H9 (cell line): ENCODE results near the gene CUEDC1. TPM values are rescaled to one million over a fixed set of nuclear protein-coding genes. Genes with fewer than 3 reads are reported as not detected.
A peak's percentile ranks its signal among the peaks of the same experiment; 100 is the strongest.

Experiments used
- DNase-seq: peaks from one replicate; pipeline ENCODE4 v3.0.0-alpha.2; 2017
- H2AFZ ChIP-seq: one replicate; pipeline ENCODE4 v1.6.1; 2013; ENCODE audit warnings: mild to moderate bottlenecking, low read length, control low read depth, moderate library complexity
- H2AK5ac ChIP-seq: 2 replicates; pipeline ENCODE4 v1.6.1; 2013; ENCODE audit warnings: low read length, control low read depth, mixed read lengths; ENCODE audit not compliant: insufficient read length
- H2BK120ac ChIP-seq: one replicate; pipeline ENCODE4 v1.6.1; 2013; ENCODE audit warnings: low read depth, mild to moderate bottlenecking, low read length, control low read depth, inconsistent platforms; ENCODE audit not compliant: poor library complexity, severe bottlenecking
- H2BK12ac ChIP-seq: 2 replicates; pipeline ENCODE4 v1.6.1; 2013; ENCODE audit warnings: low read length, control low read depth, mixed read lengths, low read depth; ENCODE audit not compliant: insufficient read length
- H2BK15ac ChIP-seq: 2 replicates; pipeline ENCODE4 v1.6.1; 2013; ENCODE audit warnings: low read depth, low read length, control low read depth
- H2BK20ac ChIP-seq: one replicate; pipeline ENCODE4 v1.6.1; 2013; ENCODE audit warnings: low read depth, mild to moderate bottlenecking, low read length, control low read depth, inconsistent platforms; ENCODE audit not compliant: poor library complexity, severe bottlenecking
- H2BK5ac ChIP-seq: 2 replicates; pipeline ENCODE4 v1.6.1; 2013; ENCODE audit warnings: low read length, control low read depth, mixed read lengths; ENCODE audit not compliant: insufficient read length
- H3K14ac ChIP-seq: 2 replicates; pipeline ENCODE4 v1.6.1; 2013; ENCODE audit warnings: low read length, control low read depth; ENCODE audit not compliant: insufficient read depth
- H3K18ac ChIP-seq: 2 replicates; pipeline ENCODE4 v1.6.1; 2013; ENCODE audit warnings: low read depth, mild to moderate bottlenecking, mixed read lengths, low read length, control low read depth; ENCODE audit not compliant: insufficient read length
- H3K23ac ChIP-seq: 2 replicates; pipeline ENCODE4 v1.6.1; 2013; ENCODE audit warnings: low read length, control low read depth, mixed read lengths, low read depth; ENCODE audit not compliant: insufficient read length
- H3K23me2 ChIP-seq: 2 replicates; pipeline ENCODE4 v1.6.1; 2013; ENCODE audit warnings: low read depth, mild to moderate bottlenecking, mixed read lengths, low read length, control low read depth; ENCODE audit not compliant: insufficient read length, poor library complexity, severe bottlenecking
- H3K27ac ChIP-seq: 2 replicates; pipeline ENCODE4 v1.5.1; 2013; ENCODE audit warnings: low read length, control low read depth, mixed read lengths, low read depth; ENCODE audit not compliant: insufficient read length
- H3K27me3 ChIP-seq: 2 replicates; pipeline ENCODE4 v1.6.1; 2013; ENCODE audit warnings: low read length, control low read depth, inconsistent platforms; ENCODE audit not compliant: insufficient read depth
- H3K4ac ChIP-seq: 2 replicates; pipeline ENCODE4 v1.6.1; 2013; ENCODE audit warnings: low read depth, mild to moderate bottlenecking, control low read depth, inconsistent platforms, low read length, moderate library complexity
- H3K4me1 ChIP-seq: 2 replicates; pipeline ENCODE4 v1.6.1; 2013; ENCODE audit warnings: low read length, control low read depth, inconsistent platforms; ENCODE audit not compliant: insufficient read depth
- H3K4me2 ChIP-seq: 2 replicates; pipeline ENCODE4 v1.6.1; 2013; ENCODE audit warnings: low read length, control low read depth, mixed read lengths; ENCODE audit not compliant: insufficient read length, insufficient read depth
- H3K56ac ChIP-seq: 2 replicates; pipeline ENCODE4 v1.6.1; 2013; ENCODE audit warnings: low read depth, mild to moderate bottlenecking, mixed read lengths, low read length, control low read depth; ENCODE audit not compliant: insufficient read length
- H3K79me1 ChIP-seq: 2 replicates; pipeline ENCODE4 v1.6.1; 2013; ENCODE audit warnings: low read depth, mild to moderate bottlenecking, moderate library complexity, low read length, control low read depth, inconsistent platforms; ENCODE audit not compliant: insufficient read depth, poor library complexity, severe bottlenecking
- H3K79me2 ChIP-seq: 2 replicates; pipeline ENCODE4 v1.6.1; 2013; ENCODE audit warnings: low read length, control low read depth, inconsistent platforms; ENCODE audit not compliant: insufficient read depth
- H3K9ac ChIP-seq: 2 replicates; pipeline ENCODE4 v1.6.1; 2013; ENCODE audit warnings: low read length, control low read depth, mixed read lengths; ENCODE audit not compliant: insufficient read length; ENCODE audit errors: extremely low read depth
- H3K9me3 ChIP-seq: one replicate; pipeline ENCODE4 v1.6.1; 2013; ENCODE audit warnings: low read depth, low read length, inconsistent platforms; ENCODE audit not compliant: control insufficient read depth
- H3T11ph ChIP-seq: one replicate; pipeline ENCODE4 v1.6.1; 2013; ENCODE audit warnings: mild to moderate bottlenecking, low read length, control low read depth, inconsistent platforms
- H4K20me1 ChIP-seq: one replicate; pipeline ENCODE4 v1.6.1; 2013; ENCODE audit not compliant: control insufficient read depth, insufficient read length, insufficient read depth
- H4K5ac ChIP-seq: 2 replicates; pipeline ENCODE4 v1.6.1; 2013; ENCODE audit warnings: low read depth, mild to moderate bottlenecking, mixed read lengths, low read length, control low read depth; ENCODE audit not compliant: insufficient read length
- H4K8ac ChIP-seq: replicated peaks from 2 replicates; pipeline ENCODE4 v1.6.1; 2013; ENCODE audit warnings: low read length, control low read depth, mixed read lengths, low read depth; ENCODE audit not compliant: insufficient read length
- H4K91ac ChIP-seq: 2 replicates; pipeline ENCODE4 v1.6.1; 2013; ENCODE audit warnings: low read depth, mild to moderate bottlenecking, moderate library complexity, mixed read lengths, low read length, control low read depth; ENCODE audit not compliant: insufficient read length
- H3K27ac Mint-ChIP-seq, 3 experiments: 2 replicates in 2 of 3; 3 replicates in 1 of 3; pipeline ENCODE4 v1.8.0; 2020 to 2021; ENCODE audit warnings: mixed read lengths in 3 of 3, mild to moderate bottlenecking in 1 of 3, moderate library complexity in 1 of 3
- H3K27me3 Mint-ChIP-seq: 2 replicates; pipeline ENCODE4 v1.8.0; 2021; ENCODE audit warnings: low read depth, mild to moderate bottlenecking, moderate library complexity, mixed read lengths
- H3K36me3 Mint-ChIP-seq, 3 experiments: 2 replicates in 2 of 3; 3 replicates in 1 of 3; pipeline ENCODE4 v1.8.0; 2020 to 2021; ENCODE audit warnings: low read depth in 3 of 3, mixed read lengths in 3 of 3; ENCODE audit not compliant: insufficient read depth in 1 of 3
- H3K4me1 Mint-ChIP-seq, 2 experiments: 2 replicates each; pipeline ENCODE4 v1.8.0; 2020; ENCODE audit warnings: mixed read lengths in 2 of 2
- H3K4me3 Mint-ChIP-seq, 2 experiments: 2 replicates in 1 of 2; 3 replicates in 1 of 2; pipeline ENCODE4 v1.8.0; 2020 to 2021; ENCODE audit warnings: mild to moderate bottlenecking in 2 of 2, mixed read lengths in 2 of 2, moderate library complexity in 1 of 2
- H3K9me3 Mint-ChIP-seq, 2 experiments: 2 replicates in 1 of 2; 3 replicates in 1 of 2; pipeline ENCODE4 v1.8.0; 2020; ENCODE audit warnings: mild to moderate bottlenecking in 2 of 2, mixed read lengths in 2 of 2, moderate library complexity in 1 of 2
- CTCF ChIP-seq: fragments of 200-600 bp; sonication (generic); conservative IDR thresholded peaks from 3 replicates; pipeline ENCODE4 v1.8.0; 2021; ENCODE audit warnings: antibody characterized with exemption, mild to moderate bottlenecking
- WGBS: extraction: QIAGEN DNeasy Blood & Tissue Kit; methylation state at CpG from one replicate; pipeline ENCODE4 v1.1.7; 2013; ENCODE audit warnings: missing lambda C conversion rate, low lambda C conversion rate, mixed read lengths; ENCODE audit not compliant: insufficient read length; ENCODE audit errors: extremely low coverage; 5-methylcytosine and 5-hydroxymethylcytosine counted together
- total RNA-seq: library from RNA; stranded (reverse); gene quantifications from 2 replicates; pipeline ENCODE4 v1.2.1, GENCODE V29; 2021

The CUEDC1 gene
- total RNA-seq, 1 experiment from 2014 or later = 7.3 TPM

DNA sequence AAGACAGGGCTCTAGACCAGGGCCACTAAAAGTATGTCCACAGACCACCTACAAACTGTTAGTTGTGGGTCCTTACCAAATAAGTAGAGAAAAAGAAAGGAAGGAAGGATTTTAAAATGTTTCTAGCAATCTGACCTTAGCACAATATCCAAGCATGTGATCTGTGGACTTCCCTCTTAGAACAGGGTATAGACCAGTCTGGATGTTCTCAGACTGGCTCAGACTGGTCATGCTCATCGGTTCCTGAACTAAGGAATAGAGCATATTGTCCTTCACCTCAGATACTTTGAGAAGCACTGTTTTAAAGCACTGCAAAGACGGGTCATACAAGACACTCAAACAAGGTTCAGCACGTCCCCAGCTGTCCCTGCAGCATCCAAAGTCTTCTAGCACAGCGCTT, 25.8 kb downstream of the CUEDC1 start:
- no peak for DNase-seq
- peaks cover 27 to 56% of the 10 kb centered on the region in 2 experiments for H3K4me1 Mint-ChIP-seq

More for the DNA sequence above, 25.8 kb downstream of the CUEDC1 start:
- no peak overlapping the region for H2AK5ac ChIP-seq
- H3T11ph ChIP-seq = no peak overlapping the region
- H3K23ac ChIP-seq = no peak overlapping the region
- H4K8ac ChIP-seq = no peak overlapping the region
- H3K79me1 ChIP-seq = no peaks in the 10 kb centered on the region
- no peak overlapping the region for H3K18ac ChIP-seq
- no peak overlapping the region for H4K5ac ChIP-seq
- H3K27me3 Mint-ChIP-seq = peaks cover 69% of the 10 kb centered on the region
- H3K4me1 ChIP-seq = no peaks in the 10 kb centered on the region
- H3K36me3 Mint-ChIP-seq = no peaks in the 10 kb centered on the region; a peak in 1 of 7 replicates
- H3K56ac ChIP-seq = no peak overlapping the region
- H3K27me3 ChIP-seq = no peaks in the 10 kb centered on the region; the same call in 1 of the 2 replicates
- H3K14ac ChIP-seq = no peak overlapping the region
- no CpG with 5 or more reads among the region's 4 CpGs for WGBS
- no peak overlapping the region for H3K4me3 Mint-ChIP-seq
- H2BK5ac ChIP-seq = no peak overlapping the region
- H4K20me1 ChIP-seq = no peaks in the 10 kb centered on the region
- H2BK15ac ChIP-seq = no peak overlapping the region
- no peak overlapping the region for H3K27ac ChIP-seq
- no peak overlapping the region for H2BK12ac ChIP-seq
- no peak overlapping the region for H3K4ac ChIP-seq
- H2BK20ac ChIP-seq = no peak overlapping the region
- no peaks in the 10 kb centered on the region for H3K9me3 Mint-ChIP-seq
- H4K91ac ChIP-seq = no peak overlapping the region
- TF ChIP-seq CTCF = no peak
- no peaks in the 10 kb centered on the region for H3K79me2 ChIP-seq
- no peak overlapping the region for H2AFZ ChIP-seq
- H3K23me2 ChIP-seq = no peaks in the 10 kb centered on the region
- no peak overlapping the region for H3K9ac ChIP-seq
- 0 out of 7 replicates have a peak overlapping the region, but pooled peaks of 1 of the 3 experiments have one; percentile 55 for H3K27ac Mint-ChIP-seq
- no peak overlapping the region for H3K4me2 ChIP-seq
- H2BK120ac ChIP-seq = no peak overlapping the region
- no peaks in the 10 kb centered on the region for H3K9me3 ChIP-seq
